Aorta (tissue), 5 donors: ENCODE results near the gene WNK1. TPM values are rescaled to one million over a fixed set of nuclear protein-coding genes. Genes with fewer than 3 reads are reported as not detected.

Experiments
- ATAC-seq: fragments of 200-7000 bp; cut with Tn5 transposase; one replicate; pipeline ENCODE4 v1.9.1; 2022; ENCODE audit warnings: moderate library complexity; ENCODE audit not compliant: low FRiP score
- DNase-seq, 2 donors: peaks; one replicate each; pipeline ENCODE4 v3.0.0-alpha.2; 2020
- H3K27ac ChIP-seq, 2 donors: one replicate each; pipeline ENCODE4 v1.5.1; 2013; ENCODE audit warnings: low read length in 2 of 2, mild to moderate bottlenecking in 2 of 2, moderate library complexity in 2 of 2, control low read depth in 1 of 2, inconsistent platforms in 1 of 2, low read depth in 1 of 2
- H3K27me3 ChIP-seq, 2 donors: one replicate each; pipeline ENCODE4 v1.6.1; 2013; ENCODE audit warnings: control low read depth in 1 of 2, low read length in 1 of 2, mild to moderate bottlenecking in 1 of 2, moderate library complexity in 1 of 2; ENCODE audit not compliant: insufficient read depth in 2 of 2, control insufficient read depth in 1 of 2
- H3K36me3 ChIP-seq, 2 donors: one replicate each; pipeline ENCODE4 v1.6.1; 2013; ENCODE audit warnings: control low read depth in 1 of 2, low read length in 1 of 2, mild to moderate bottlenecking in 1 of 2; ENCODE audit not compliant: insufficient read depth in 2 of 2, control insufficient read depth in 1 of 2
- H3K4me1 ChIP-seq, 2 donors: one replicate each; pipeline ENCODE4 v1.6.1; 2013; ENCODE audit warnings: low read length in 2 of 2, control low read depth in 1 of 2, mild to moderate bottlenecking in 1 of 2, moderate library complexity in 1 of 2; ENCODE audit not compliant: insufficient read depth in 2 of 2, control insufficient read depth in 1 of 2
- H3K4me3 ChIP-seq, 2 donors: one replicate each; pipeline ENCODE4 v1.5.1; 2013; ENCODE audit warnings: low read length in 2 of 2, control low read depth in 1 of 2, mild to moderate bottlenecking in 1 of 2
- H3K9me3 ChIP-seq: one replicate; pipeline ENCODE4 v1.6.1; 2013; ENCODE audit warnings: mild to moderate bottlenecking, low read length; ENCODE audit not compliant: control insufficient read depth
- WGBS, 2 donors: extraction: QIAGEN DNeasy Blood & Tissue Kit; methylation state at CpG; one replicate each; pipeline ENCODE4 v1.1.7; 2013; 5-methylcytosine and 5-hydroxymethylcytosine counted together
- intact Hi-C, 2 donors: fragments of 100-400 bp; cut with DNase I; formaldehyde crosslinking; loops; one replicate each; pipeline versions ENCODE4 v1.14.2 to v1.15.0; 2022
- polyA plus RNA-seq, 2 donors: library from polyadenylated mRNA; stranded (reverse); fragments of 200-250 nt; gene quantifications; one replicate each; pipeline ENCODE4 v1.2.3, GENCODE V29; 2013
- total RNA-seq, 2 donors: library from RNA; stranded (reverse); fragmentation: NEBNext Ultra II Directional; extraction: Animal tissue kit (Norgen Biotek cat#: 25700); gene quantifications; one replicate each; pipeline ENCODE4 v1.2.1, GENCODE V29; 2021
- donor health status: healthy with polysubstance abuse.
- donor health status: Bipolar disorder and iron deficiency.
- donor health status: DM: no; HTN: no; CAD: no.
- donor health status: DM: no; HTN: no; CAD: no.
- donor health status: DM: yes; HTN: yes; CAD: no.

The WNK1 gene
- total and polyA plus RNA-seq, 4 donors, result 22.3 to 226 (median 106) TPM

DNA sequence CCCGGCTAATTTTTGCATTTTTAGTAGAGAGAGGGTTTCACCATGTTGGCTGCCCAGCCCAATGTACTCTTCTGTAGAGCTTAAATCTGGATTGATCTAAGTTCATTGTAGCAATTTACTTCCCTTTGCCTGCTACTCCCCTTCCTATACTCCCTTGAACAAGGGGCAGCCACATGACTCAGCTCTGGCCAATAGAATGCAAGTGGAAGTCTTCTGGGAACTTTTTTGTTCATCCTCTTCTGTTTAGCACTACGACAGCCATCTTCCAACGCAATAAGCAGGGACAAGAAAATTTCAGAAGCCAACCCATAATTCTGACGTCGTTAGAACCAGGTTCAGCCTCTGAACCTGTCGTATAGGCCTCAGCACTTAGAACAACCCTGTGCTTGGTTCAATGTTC is 203.6 kb downstream of the WNK1 start:
- WGBS, 2 donors, result 94 to 95% methylated on average over 6 of the region's 6 CpGs
- DNase-seq (no peak), ATAC-seq (no peak)
- H3K36me3 ChIP-seq, result no peaks in the 10 kb centered on the region
- intact Hi-C loops, result loop anchor here in 1 of 2 donors (10.0 kb wide), 1 partner anchor 391 kb away; no protein-coding TSS in a partner anchor
- H3K27me3 ChIP-seq, result no peaks in the 10 kb centered on the region
- no peaks in the 10 kb centered on the region for H3K9me3 ChIP-seq
- H3K27ac ChIP-seq, result no peak overlapping the region
- H3K4me1 ChIP-seq, result no peaks in the 10 kb centered on the region
- no peak overlapping the region for H3K4me3 ChIP-seq

GRCh38 chr12:958588-959123 is 206.3 kb downstream of the WNK1 start:
- intact Hi-C loops, result loop anchor here in 1 of 2 donors (10.0 kb wide), 1 partner anchor 394 kb away; no protein-coding TSS in a partner anchor
- no peak overlapping the region for H3K27ac ChIP-seq

More at GRCh38 chr12:958588-959123, 206.3 kb downstream of the WNK1 start:
- Histone ChIP-seq H3K4me1 (no peaks in the 10 kb centered on the region), H3K27me3 (no peaks in the 10 kb centered on the region), H3K9me3 (no peaks in the 10 kb centered on the region), H3K36me3 (no peaks in the 10 kb centered on the region), H3K4me3 (no peak overlapping the region)
- ATAC-seq (no peak), DNase-seq (no peak)
- 44 to 46% methylated on average over 8 of the region's 8 CpGs for WGBS, 2 donors

Other genes starting within 250 kb of the WNK1 start
- 10 to 100 TPM in 1 of 2 donors, 1 to 10 TPM in 1; 3.8 to 11.2 TPM for gene NINJ2, start 89.1 kb upstream of the WNK1 start, total RNA-seq
- gene NINJ2, start 89.1 kb upstream of the WNK1 start, polyA plus RNA-seq, result 1 to 10 TPM in 1 of 2 donors, under 1 TPM in 1; 0.95 to 6.1 TPM
- gene RAD52, start 197.1 kb downstream of the WNK1 start, total RNA-seq, result 10 to 100 TPM; 13.2 to 25.7 TPM
- gene RAD52, start 197.1 kb downstream of the WNK1 start, polyA plus RNA-seq, result 10 to 100 TPM in 1 of 2 donors, 1 to 10 TPM in 1; 4.4 to 14.3 TPM
- gene ERC1, start 238.6 kb downstream of the WNK1 start, total RNA-seq, result 10 to 100 TPM; 81.1 to 99.8 TPM
- 1 to 10 TPM; 8.1 to 9.5 TPM for gene ERC1, start 238.6 kb downstream of the WNK1 start, polyA plus RNA-seq